OCI-LY7 (cell line): Measurements from ENCODE around the gene BICD2. TPM values are rescaled to one million over a fixed set of nuclear protein-coding genes. Genes with fewer than 3 reads are reported as not detected.
A peak's percentile ranks its signal among the peaks of the same experiment; 100 is the strongest.

ENCODE experiments used
- BruUV-seq: library from RNA; stranded (reverse); fragments of 400-500 nt; replicated peaks from 2 replicates; lab custom pipeline; 2021; lab: Mats Ljungman, UMichigan
- CTCF ChIA-PET: fragments of 300-600 bp; sonication (Branson Sonifier 250); formaldehyde crosslinking; loops from one replicate; lab custom pipeline; 2022; ENCODE audit warnings: antibody characterized with exemption; ENCODE audit not compliant: unreplicated experiment; lab: Charles Lee
- POLR2A ChIA-PET: fragments of 300-600 bp; sonication (Branson Sonifier 250); formaldehyde crosslinking; loops from one replicate; lab custom pipeline; 2022; ENCODE audit warnings: antibody characterized with exemption; lab: Charles Lee
- DNase-seq: peaks from one replicate; pipeline ENCODE4 v3.0.0-alpha.2; 2015; ENCODE audit warnings: low spot score
- H2AFZ ChIP-seq: fragments of 200-600 bp; sonication (generic), shearing (Covaris generic); 2 replicates; pipeline ENCODE4 v1.6.1; 2014; ENCODE audit warnings: mild to moderate bottlenecking, antibody characterized with exemption, low read length, moderate library complexity
- H3K27ac ChIP-seq: fragments of 200-600 bp; sonication (generic); 2 replicates; pipeline ENCODE4 v1.5.1; 2014; ENCODE audit warnings: mixed run types, low read depth, mild to moderate bottlenecking, moderate library complexity, low read length, inconsistent platforms; ENCODE audit not compliant: poor library complexity, severe bottlenecking
- H3K36me3 ChIP-seq: fragments of 200-600 bp; sonication (generic); 2 replicates; pipeline ENCODE4 v1.6.1; 2014; ENCODE audit warnings: mild to moderate bottlenecking, antibody characterized with exemption, low read length, moderate library complexity, mixed read lengths; ENCODE audit not compliant: insufficient read depth
- H3K4me1 ChIP-seq: fragments of 200-600 bp; sonication (generic); 2 replicates; pipeline ENCODE4 v1.5.1; 2014; ENCODE audit warnings: mild to moderate bottlenecking, low read length; ENCODE audit not compliant: insufficient read depth, poor library complexity, severe bottlenecking
- H3K4me2 ChIP-seq: fragments of 200-600 bp; sonication (generic); 2 replicates; pipeline ENCODE4 v1.6.1; 2014; ENCODE audit warnings: mild to moderate bottlenecking, low read length
- H3K4me3 ChIP-seq: fragments of 200-600 bp; sonication (generic); 2 replicates; pipeline ENCODE4 v1.5.1; 2014; ENCODE audit warnings: mild to moderate bottlenecking, low read depth, low read length; ENCODE audit not compliant: poor library complexity, severe bottlenecking
- H3K79me2 ChIP-seq: fragments of 200-600 bp; sonication (generic); 2 replicates; pipeline ENCODE4 v1.6.1; 2016; ENCODE audit warnings: low read depth, mild to moderate bottlenecking, low read length, moderate library complexity, mixed read lengths; ENCODE audit not compliant: insufficient read depth
- H3K9me2 ChIP-seq: fragments of 200-600 bp; sonication (generic); 2 replicates; pipeline ENCODE4 v1.6.1; 2016; ENCODE audit warnings: mild to moderate bottlenecking, low read length, mixed read lengths; ENCODE audit not compliant: insufficient read depth
- H3K9me3 ChIP-seq: fragments of 200-600 bp; sonication (generic); 2 replicates; pipeline ENCODE4 v1.6.1; 2014; ENCODE audit warnings: mild to moderate bottlenecking, mixed run types, low read length, mixed read lengths
- H4K20me1 ChIP-seq: fragments of 200-600 bp; sonication (generic); 2 replicates; pipeline ENCODE4 v1.6.1; 2014; ENCODE audit warnings: mild to moderate bottlenecking, antibody characterized with exemption, low read length, moderate library complexity, mixed read lengths; ENCODE audit not compliant: insufficient read depth
- CTCF ChIP-seq: fragments of 200-600 bp; sonication (generic); conservative IDR thresholded peaks from 2 replicates; pipeline ENCODE4 v1.5.1; 2014; ENCODE audit warnings: mild to moderate bottlenecking, antibody characterized with exemption, low read length, moderate library complexity, mixed read lengths
- EZH2phosphoT487 ChIP-seq: fragments of 200-600 bp; sonication (generic); IDR thresholded peaks from 2 replicates; pipeline ENCODE4 v1.6.1; 2018; ENCODE audit warnings: low read depth, borderline replicate concordance, mild to moderate bottlenecking, mixed run types, antibody characterized with exemption, low read length, moderate library complexity, mixed read lengths
- intact Hi-C: fragments of 100-400 bp; cut with micrococcal nuclease; formaldehyde crosslinking; loops from one replicate; pipeline ENCODE4 v1.10.0; 2022; ENCODE audit not compliant: unreplicated experiment
- total RNA-seq, 2 experiments: library from RNA; depleted of rRNA in 1 of 2; stranded (reverse); fragments of >200 nt in 1 of 2; shearing (Covaris generic) in 1 of 2; gene quantifications; 2 replicates each; pipeline ENCODE4 v1.2.3, GENCODE V29; 2014 to 2022

Gene BICD2
- total RNA-seq, 2 experiments from 2014 or later, result 46.5 to 71.0 TPM

- BruUV-seq, result no TSS peak
- ChIA-PET CTCF (no interaction called here), POLR2A (interaction anchor here (0.9 to 1.9 kb wide), 4 partner anchors 17 to 121 kb away, joined by 3 to 5 read pairs (median 4); no protein-coding TSS in a partner anchor)
- no peak overlapping the region for H2AFZ ChIP-seq
- peak overlapping the region; percentile 56 for H3K4me2 ChIP-seq
- H3K79me2 ChIP-seq, result peaks cover 29% of the 10 kb centered on the region; the same call in 1 of the 2 replicates
- peaks cover 16% of the 10 kb centered on the region for H3K4me1 ChIP-seq
- H3K27ac ChIP-seq, result no peak overlapping the region
- intact Hi-C loops, result loop anchor here (2.0 kb wide), 1 partner anchor 45 kb away; no protein-coding TSS in a partner anchor
- peak overlapping the region; percentile 77 for H3K4me3 ChIP-seq
- DNase-seq, result no peak
- no peak for TF ChIP-seq CTCF
- TF ChIP-seq EZH2phosphoT487, result no peak
- H3K9me3 ChIP-seq, result no peaks in the 10 kb centered on the region
- H4K20me1 ChIP-seq, result peaks cover 6% of the 10 kb centered on the region; the same call in 1 of the 2 replicates
- peaks cover 11% of the 10 kb centered on the region; the same call in 1 of the 2 replicates for H3K36me3 ChIP-seq
- no peaks in the 10 kb centered on the region for H3K9me2 ChIP-seq
Measured at GRCh38 chr9:92671323-92671722, 93.3 kb downstream of the BICD2 start.

GRCh38 chr9:92669890-92670708 is 94.5 kb downstream of the BICD2 start, which contains the start of gene IPPK:
IPPK (minus strand) TSS chr9:92670131; CDS start chr9:92669988, 143 bp downstream.
- BruUV-seq, result no TSS peak
- H3K9me3 ChIP-seq, result no peaks in the 10 kb centered on the region
- ChIA-PET POLR2A (interaction anchor here (0.6 to 1.9 kb wide), 9 partner anchors 11 to 348 kb away, joined by 3 to 8 read pairs (median 5); no protein-coding TSS in a partner anchor), CTCF (interaction anchor here (0.9 kb wide), 1 partner anchor 59 kb away, joined by 5 read pairs; no protein-coding TSS in a partner anchor)
- DNase-seq, result peak; percentile 100
- intact Hi-C loops, result loop anchor here (1.0 to 2.0 kb wide), 2 partner anchors 47 to 95 kb away; no protein-coding TSS in a partner anchor
- peak within 1 kb of the TSS; percentile 85 for H3K4me2 ChIP-seq
- peaks cover 34% of the 10 kb centered on the region; the same call in 1 of the 2 replicates for H3K79me2 ChIP-seq
- peaks cover 17% of the 10 kb centered on the region for H3K4me1 ChIP-seq
- H3K4me3 ChIP-seq, result peak within 1 kb of the TSS; percentile 77
- peaks cover 17% of the 10 kb centered on the region; the same call in 1 of the 2 replicates for H3K36me3 ChIP-seq
- H2AFZ ChIP-seq, result peak within 1 kb of the TSS; percentile 75
- no peaks in the 10 kb centered on the region for H3K9me2 ChIP-seq
- TF ChIP-seq EZH2phosphoT487 (no peak), CTCF (no peak)
- peak within 1 kb of the TSS; percentile 34 for H3K27ac ChIP-seq
- H4K20me1 ChIP-seq, result peaks cover 6% of the 10 kb centered on the region; the same call in 1 of the 2 replicates
